NOMO-1 (cell line): ENCODE results near the gene KIFBP.
A peak's percentile ranks its signal among the peaks of the same experiment; 100 is the strongest.

Experiments
- DNase-seq, 2 experiments: peaks; one replicate each; lab custom pipeline; 2025; ENCODE audit not compliant: unreplicated experiment in 2 of 2; lab: John Stamatoyannopoulos, UW

Gene KIFBP

GRCh38 chr10:69047111-69047832, 58.7 kb downstream of the KIFBP start:
- no peak for DNase-seq

- peak; percentile 96 to 97 for DNase-seq
Observed at GRCh38 chr10:69048103-69048502, 59.5 kb downstream of the KIFBP start.

- peak; percentile 31 to 72 for DNase-seq
Observed at GRCh38 chr10:69049566-69049961, 61.0 kb downstream of the KIFBP start.

GRCh38 chr10:69051303-69051702, 62.7 kb downstream of the KIFBP start:
- peak; percentile 57 to 89 for DNase-seq

- DNase-seq, result no peak
Observed at GRCh38 chr10:69051710-69052487, 63.3 kb downstream of the KIFBP start.

GRCh38 chr10:69052736-69053135, 64.1 kb downstream of the KIFBP start:
- no peak for DNase-seq

- DNase-seq, result no peak
Observed at GRCh38 chr10:69055241-69055640, 66.6 kb downstream of the KIFBP start.

GRCh38 chr10:69056129-69056528, 67.5 kb downstream of the KIFBP start:
- peak; percentile 26 to 55 for DNase-seq

GRCh38 chr10:69056536-69057260, 68.1 kb downstream of the KIFBP start:
- DNase-seq, result no peak

GRCh38 chr10:69057261-69057950, 68.8 kb downstream of the KIFBP start:
- DNase-seq, result peak; percentile 78 to 82

GRCh38 chr10:69057951-69058297, 69.3 kb downstream of the KIFBP start:
- no peak for DNase-seq

GRCh38 chr10:69060127-69060798, 71.7 kb downstream of the KIFBP start:
- no peak for DNase-seq

GRCh38 chr10:69061305-69062161, 72.9 kb downstream of the KIFBP start:
- DNase-seq, result peak; percentile 96 to 99

- no peak for DNase-seq
Observed at GRCh38 chr10:69062901-69063300, 74.3 kb downstream of the KIFBP start.

GRCh38 chr10:69064762-69065328, 76.2 kb downstream of the KIFBP start:
- no peak for DNase-seq

- peak; percentile 67 to 84 for DNase-seq
Observed at GRCh38 chr10:69065406-69066361, 77.1 kb downstream of the KIFBP start.
